Activated naive CD4-positive, alpha-beta T cell treated with anti-CD3 and anti-CD28 coated beads for 36 hours (primary cell): ENCODE measurements around the gene RILPL1. TPM values are rescaled to one million over a fixed set of nuclear protein-coding genes. Genes with fewer than 3 reads are reported as not detected.

ENCODE experiments used
- CTCF ChIA-PET: fragments of 350-600 bp; sonication (Branson Sonifier 250); formaldehyde crosslinking; loops from one replicate; lab custom pipeline; 2021; ENCODE audit warnings: antibody characterized with exemption; lab: Charles Lee
- DNase-seq: peaks from one replicate; pipeline ENCODE4 v3.0.0-alpha.2; 2020
- H3K27ac Mint-ChIP-seq: one replicate; pipeline ENCODE4 v1.8.0; 2021; ENCODE audit warnings: mild to moderate bottlenecking, mixed read lengths
- H3K27me3 Mint-ChIP-seq: one replicate; pipeline ENCODE4 v1.8.0; 2021; ENCODE audit warnings: low read depth, mixed read lengths
- H3K36me3 Mint-ChIP-seq: one replicate; pipeline ENCODE4 v1.8.0; 2021; ENCODE audit warnings: low read depth, mixed read lengths
- H3K4me1 Mint-ChIP-seq: one replicate; pipeline ENCODE4 v1.8.0; 2021; ENCODE audit warnings: low read depth, mixed read lengths
- H3K4me3 Mint-ChIP-seq: one replicate; pipeline ENCODE4 v1.8.0; 2021; ENCODE audit warnings: mild to moderate bottlenecking, moderate library complexity, mixed read lengths
- H3K9me3 Mint-ChIP-seq: one replicate; pipeline ENCODE4 v1.8.0; 2021; ENCODE audit warnings: mixed read lengths
- intact Hi-C: fragments of 100-400 bp; cut with micrococcal nuclease; formaldehyde crosslinking; loops from one replicate; pipeline ENCODE4 v1.15.1; 2023
- microRNA-seq: library from miRNA; unstranded; fragments of <30 nt; microRNA quantifications from one replicate; pipeline ENCODE4 v1.2.0, GENCODE V29; 2022; ENCODE audit warnings: borderline microRNAs expressed, borderline replicate concordance
- total RNA-seq, 2 experiments: library from RNA; stranded (reverse); gene quantifications; one replicate each; pipeline ENCODE4 v1.2.3, GENCODE V29; 2021

The RILPL1 gene
- total RNA-seq, 2 experiments from 2014 or later: 2.2 to 3.2 TPM

DNA sequence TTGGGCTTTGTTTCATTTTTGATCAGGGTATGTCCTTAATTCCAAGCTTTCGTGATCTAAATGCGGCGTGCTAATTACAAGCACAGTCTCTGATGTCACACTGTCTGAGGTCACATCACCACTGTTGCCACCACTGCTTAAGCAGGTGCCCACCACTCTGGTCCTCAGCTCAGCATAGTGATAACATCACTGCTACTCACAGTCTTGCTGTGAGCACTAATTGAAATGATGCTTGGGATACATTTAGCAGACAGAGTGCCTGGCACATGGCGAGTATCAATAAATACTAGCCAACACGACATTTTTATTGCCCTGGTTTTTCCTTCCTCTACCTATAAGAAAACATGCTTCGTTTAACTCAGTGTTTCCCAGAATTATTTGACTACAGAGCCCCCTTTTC, 104.9 kb downstream of the RILPL1 start:
- CTCF ChIA-PET: interaction anchor here (1.4 kb wide), 1 partner anchor 153 kb away, joined by 4 read pairs; no protein-coding TSS in a partner anchor
- H3K27ac Mint-ChIP-seq: peak overlapping the region; percentile 74
- H3K36me3 Mint-ChIP-seq: peaks cover 49% of the 10 kb centered on the region
- intact Hi-C loops: no loop called here
- no peak for DNase-seq
- H3K9me3 Mint-ChIP-seq: no peaks in the 10 kb centered on the region
- no peak overlapping the region for H3K4me3 Mint-ChIP-seq
- H3K27me3 Mint-ChIP-seq: no peaks in the 10 kb centered on the region
- peaks cover 39% of the 10 kb centered on the region for H3K4me1 Mint-ChIP-seq

DNA sequence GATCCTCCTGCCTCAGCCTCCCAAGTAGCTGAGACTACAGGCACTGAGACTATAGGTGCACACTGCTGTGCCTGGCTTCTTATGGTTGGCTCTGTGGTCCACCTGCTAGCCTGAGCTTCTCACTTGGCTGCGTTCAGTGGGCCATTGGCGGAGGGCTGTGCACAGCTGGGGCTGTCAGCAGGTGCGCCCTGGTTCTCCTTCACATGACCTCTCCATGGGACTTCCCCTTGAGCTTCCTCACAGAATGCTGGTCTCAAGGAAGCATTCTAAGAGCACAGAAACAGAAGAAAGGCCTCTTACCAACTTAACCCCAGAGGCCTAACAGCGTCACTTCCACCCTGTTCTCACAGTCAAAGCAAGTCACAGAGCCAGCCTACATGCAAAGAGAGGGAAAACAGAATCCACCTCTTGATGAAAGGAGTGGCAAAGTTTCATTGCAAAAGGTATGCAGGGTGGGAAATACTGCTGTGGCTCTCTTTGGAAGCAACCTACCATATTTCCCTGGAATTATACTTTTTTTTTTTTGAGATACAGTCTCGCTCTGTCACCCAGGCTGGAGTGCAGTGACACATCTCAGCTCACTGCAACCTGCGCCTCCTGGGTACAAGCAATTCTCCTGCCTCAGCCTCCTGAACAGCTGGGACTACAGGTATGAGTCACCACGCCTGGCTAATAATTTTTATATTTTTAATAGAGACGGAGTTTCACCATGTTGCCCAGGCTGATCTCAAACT, 106.3 kb downstream of the RILPL1 start:
- peaks cover 47% of the 10 kb centered on the region for H3K36me3 Mint-ChIP-seq

DNA sequence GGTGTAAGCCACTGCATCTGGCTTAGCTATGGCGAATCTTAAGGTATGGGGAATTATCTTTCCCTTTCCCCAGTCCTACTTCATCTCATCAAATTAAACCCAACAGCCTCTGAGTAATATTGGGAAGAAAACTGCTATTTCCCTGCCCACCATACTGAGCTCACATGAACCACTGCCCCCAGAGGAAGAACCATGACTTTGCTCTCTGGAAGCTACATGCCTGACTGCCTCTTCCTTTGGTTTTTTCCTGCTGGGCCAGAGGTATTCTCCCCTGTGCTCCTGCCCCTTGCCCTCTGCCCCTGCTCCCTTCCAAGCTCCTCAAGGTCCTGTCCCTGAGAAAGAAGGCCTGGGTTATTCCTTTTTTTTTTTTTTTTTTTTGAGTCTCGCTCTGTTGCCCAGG, 112.2 kb downstream of the RILPL1 start:
- CTCF ChIA-PET: interaction anchor here (0.5 to 0.6 kb wide), 2 partner anchors 156 to 260 kb away, joined by 3 to 4 read pairs; no protein-coding TSS in a partner anchor
- H3K27me3 Mint-ChIP-seq: no peaks in the 10 kb centered on the region
- intact Hi-C loops: no loop called here
- DNase-seq: no peak
- H3K4me1 Mint-ChIP-seq: peaks cover 1% of the 10 kb centered on the region
- H3K27ac Mint-ChIP-seq: no peak overlapping the region
- no peak overlapping the region for H3K4me3 Mint-ChIP-seq
- H3K36me3 Mint-ChIP-seq: peaks cover 31% of the 10 kb centered on the region
- H3K9me3 Mint-ChIP-seq: no peaks in the 10 kb centered on the region

More for the DNA sequence above, 106.3 kb downstream of the RILPL1 start:
- H3K27ac Mint-ChIP-seq: peak overlapping the region; percentile 74
- no peaks in the 10 kb centered on the region for H3K9me3 Mint-ChIP-seq
- CTCF ChIA-PET: interaction anchor here (0.6 to 1.7 kb wide), 5 partner anchors 9 to 155 kb away, joined by 3 to 4 read pairs (median 3); no protein-coding TSS in a partner anchor
- intact Hi-C loops: no loop called here
- H3K4me1 Mint-ChIP-seq: peaks cover 27% of the 10 kb centered on the region
- H3K4me3 Mint-ChIP-seq: no peak overlapping the region
- no peaks in the 10 kb centered on the region for H3K27me3 Mint-ChIP-seq
- peak; percentile 42 for DNase-seq

Small RNA genes lying within 50 kb of the gene (microRNA-seq; reads per million reads assigned to microRNA genes)
- gene MIR3908: not detected

Other genes starting within 250 kb of the RILPL1 start
- gene SBNO1, start 168.9 kb downstream of the RILPL1 start, total RNA-seq: 10 to 100 TPM; 40.4 to 43.0 TPM
- 10 to 100 TPM; 54.0 to 55.1 TPM for gene KMT5A, start 149.6 kb downstream of the RILPL1 start, total RNA-seq
- 1 to 10 TPM; 8.1 to 9.1 TPM for gene RILPL2, start 97.0 kb downstream of the RILPL1 start, total RNA-seq
- 10 to 100 TPM; 21.5 to 21.8 TPM for gene SNRNP35, start 75.6 kb downstream of the RILPL1 start, total RNA-seq
- 100 to 1,000 TPM; 101 to 105 TPM for gene TMED2, start 50.8 kb upstream of the RILPL1 start, total RNA-seq
- gene DDX55, start 68.4 kb upstream of the RILPL1 start, total RNA-seq: 10 to 100 TPM; 44.8 to 48.7 TPM
- 10 to 100 TPM; 54.3 to 60.9 TPM for gene EIF2B1, start 100.0 kb upstream of the RILPL1 start, total RNA-seq
- 10 to 100 TPM; 56.6 to 57.7 TPM for gene GTF2H3, start 100.1 kb upstream of the RILPL1 start, total RNA-seq
- 1 to 10 TPM; 3.0 to 3.5 TPM for gene TCTN2, start 137.4 kb upstream of the RILPL1 start, total RNA-seq
- 10 to 100 TPM; 24.5 to 26.4 TPM for gene ATP6V0A2, start 178.6 kb upstream of the RILPL1 start, total RNA-seq
- under 1 TPM; 0.05 TPM for gene DNAH10, start 228.6 kb upstream of the RILPL1 start, total RNA-seq